HG03565 (cell line): ENCODE measurements around the gene TIA1.

ENCODE experiments used
- ATAC-seq: cut with Tn5 transposase; IDR thresholded peaks from one replicate; pipeline ENCODE4 v1.9.1; 2021; ENCODE audit warnings: mild to moderate bottlenecking, moderate library complexity; ENCODE audit not compliant: unreplicated experiment

TIA1 gene

DNA sequence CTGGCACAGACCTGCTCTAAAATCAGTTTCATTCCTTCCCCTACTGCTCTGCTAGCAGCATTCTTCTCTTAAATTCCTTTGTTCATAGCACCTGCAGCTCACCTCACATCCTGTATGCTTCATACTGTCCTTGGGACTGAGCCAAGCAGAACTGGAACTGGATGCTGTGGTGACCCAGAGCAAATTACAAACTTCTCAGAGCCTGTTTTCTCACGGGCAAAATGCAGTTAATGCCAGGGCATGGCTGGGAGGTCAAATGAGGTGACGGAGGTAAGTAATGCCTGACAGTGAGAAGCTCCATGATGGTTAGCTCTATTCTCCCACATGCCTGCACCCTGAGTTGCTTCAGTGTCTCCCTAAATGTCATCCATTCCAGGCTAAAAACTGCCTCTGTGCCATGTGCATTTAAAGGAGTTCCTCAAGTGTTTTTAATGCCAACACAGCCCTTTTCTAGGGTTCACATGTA is 87.3 kb downstream of the TIA1 start:
- ATAC-seq, result peak; percentile 89

DNA sequence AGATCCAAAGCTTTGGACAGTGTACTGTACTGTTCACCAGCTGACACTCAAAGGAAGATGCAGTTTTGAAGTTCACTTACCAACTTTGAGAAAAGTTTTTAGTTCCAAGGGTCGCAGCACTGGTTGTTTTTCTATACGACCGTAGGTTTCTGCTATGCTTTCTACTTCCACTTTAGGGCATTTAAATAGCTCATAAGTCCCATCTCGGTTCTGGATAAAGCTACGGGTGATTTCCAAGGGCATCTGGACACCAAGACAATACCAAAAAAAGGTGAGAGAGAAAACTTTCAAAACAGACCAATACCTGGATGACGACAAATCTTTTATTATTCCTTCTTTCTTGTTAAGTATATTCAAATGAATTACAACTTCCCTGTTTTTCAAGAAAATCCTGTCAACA is 87.9 kb downstream of the TIA1 start:
- no peak for ATAC-seq
